A549 treated with AZD9567 at 1 μM for 4 hours (cell line): ENCODE results near the gene KHK. TPM values are rescaled to one million over a fixed set of nuclear protein-coding genes. Genes with fewer than 3 reads are reported as not detected.

Source experiments
- total RNA-seq: library from RNA; stranded (reverse); fragments of 200-300 nt; extraction: Qiagen RNA extraction; gene quantifications from 5 replicates; pipeline ENCODE4 v1.2.3, GENCODE V29; 2022; ENCODE audit not compliant: insufficient read depth

The KHK gene
- 8.2 to 11.8 TPM (median 10.4 TPM) in 5 replicates for total RNA-seq

GRCh38 chr2:27086724-27087593, at the start of gene KHK:
Gene KHK (plus strand): TSS chr2:27086772. CDS start chr2:27087260, 488 bp downstream.

GRCh38 chr2:27050996-27051901, 35.3 kb upstream of the KHK start, which contains the start of gene AGBL5:
Gene AGBL5 (plus strand): TSS chr2:27051668. CDS start chr2:27052959, 1,291 bp downstream.

GRCh38 chr2:27071277-27071989, 15.1 kb upstream of the KHK start, which contains the start of gene OST4:
Gene OST4 (minus strand): TSS chr2:27071654.

GRCh38 chr2:27078267-27079194, 8.0 kb upstream of the KHK start, which contains the start of gene EMILIN1:
Gene EMILIN1 (plus strand): TSS chr2:27078615. CDS start chr2:27079066, 451 bp downstream.

GRCh38 chr2:27118525-27119329, 32.2 kb downstream of the KHK start, which contains the start of gene CGREF1:
Gene CGREF1 (minus strand): TSS chr2:27119128. CDS start chr2:27104366, 14,762 bp downstream.

GRCh38 chr2:27123302-27124150, 37.0 kb downstream of the KHK start, which contains the start of gene ABHD1:
Gene ABHD1 (plus strand): TSS chr2:27123815. CDS start chr2:27123949, 134 bp downstream.

GRCh38 chr2:27133905-27134780, 47.6 kb downstream of the KHK start, which contains the start of gene PREB:
Gene PREB (minus strand): TSS chr2:27134636. CDS start chr2:27134421, 215 bp downstream.

GRCh38 chr2:27139310-27139709, 52.7 kb downstream of the KHK start, which contains the start of gene PRR30:
Gene PRR30 (minus strand): TSS chr2:27139410. CDS start chr2:27138329, 1,081 bp downstream.

GRCh38 chr2:27148801-27149439, 62.3 kb downstream of the KHK start, which contains the start of gene TCF23:
Gene TCF23 (plus strand): TSS chr2:27149004. CDS start chr2:27149134, 130 bp downstream.

Other genes with a start within 250 kb of the KHK start
- 4.3 to 6.1 TPM (median 5.1 TPM) in 5 replicates for gene DPYSL5, start 238.6 kb upstream of the KHK start, total RNA-seq
- gene MAPRE3, start 116.1 kb upstream of the KHK start, total RNA-seq = 11.0 to 12.0 TPM (median 11.8 TPM) in 5 replicates
- gene TMEM214, start 53.8 kb upstream of the KHK start, total RNA-seq = 64.9 to 70.0 TPM (median 66.6 TPM) in 5 replicates
- gene AGBL5, start 35.1 kb upstream of the KHK start, total RNA-seq = 25.3 to 37.3 TPM (median 27.1 TPM) in 5 replicates
- gene OST4, start 15.1 kb upstream of the KHK start, total RNA-seq = 534 to 634 TPM (median 555 TPM) in 5 replicates
- gene EMILIN1, start 8.2 kb upstream of the KHK start, total RNA-seq = 0.35 to 0.57 TPM (median 0.46 TPM) in 4 of 5 replicates, not detected in the other
- 6.1 to 8.7 TPM (median 7.9 TPM) in 5 replicates for gene CGREF1, start 32.4 kb downstream of the KHK start, total RNA-seq
- 0.98 to 1.5 TPM (median 1.2 TPM) in 4 of 5 replicates, not detected in the other for gene ABHD1, start 37.0 kb downstream of the KHK start, total RNA-seq
- 55.1 to 67.4 TPM (median 61.0 TPM) in 5 replicates for gene PREB, start 47.9 kb downstream of the KHK start, total RNA-seq
- not detected in 5 replicates for gene PRR30, start 52.6 kb downstream of the KHK start, total RNA-seq
- gene TCF23, start 62.2 kb downstream of the KHK start, total RNA-seq = not detected in 5 replicates
- 166 to 218 TPM (median 213 TPM) in 5 replicates for gene ATRAID, start 125.3 kb downstream of the KHK start, total RNA-seq
- 63.5 to 78.6 TPM (median 67.4 TPM) in 5 replicates for gene SLC5A6, start 125.5 kb downstream of the KHK start, total RNA-seq
- gene CAD, start 130.6 kb downstream of the KHK start, total RNA-seq = 59.2 to 74.0 TPM (median 63.1 TPM) in 5 replicates
- 4.2 to 9.5 TPM (median 4.2 TPM) in 5 replicates for gene SLC30A3, start 176.3 kb downstream of the KHK start, total RNA-seq
- gene DNAJC5G, start 188.7 kb downstream of the KHK start, total RNA-seq = not detected in 5 replicates
- 0.40 to 0.74 TPM (median 0.46 TPM) in 4 of 5 replicates, not detected in the other for gene TRIM54, start 195.7 kb downstream of the KHK start, total RNA-seq
- 1.8 to 2.9 TPM (median 2.0 TPM) in 4 of 5 replicates, not detected in the other for gene UCN, start 221.7 kb downstream of the KHK start, total RNA-seq
- gene MPV17, start 236.3 kb downstream of the KHK start, total RNA-seq = 64.5 to 91.0 TPM (median 82.5 TPM) in 5 replicates